OCI-LY1 (cell line): ENCODE data around the gene CTIF.
A peak's percentile ranks its signal among the peaks of the same experiment; 100 is the strongest.

Experiments
- H2AFZ ChIP-seq: fragments of 200-600 bp; sonication (generic), shearing (Covaris generic); 2 replicates; pipeline ENCODE4 v1.6.0; 2014; ENCODE audit warnings: antibody characterized with exemption, mild to moderate bottlenecking, low read length
- H3F3A ChIP-seq: fragments of 200-600 bp; sonication (generic), shearing (Covaris generic); 2 replicates; pipeline ENCODE4 v1.6.0; 2014; ENCODE audit warnings: mild to moderate bottlenecking, antibody characterized with exemption, low read length, moderate library complexity; ENCODE audit not compliant: insufficient read depth
- H3K27ac ChIP-seq: fragments of 200-600 bp; sonication (generic); 2 replicates; pipeline ENCODE4 v1.5.1; 2014; ENCODE audit warnings: low read length, mixed run types, mild to moderate bottlenecking, low read depth; ENCODE audit not compliant: poor library complexity, severe bottlenecking
- H3K27me3 ChIP-seq: fragments of 200-600 bp; sonication (generic); 2 replicates; pipeline ENCODE4 v1.6.0; 2014; ENCODE audit warnings: antibody characterized with exemption, mild to moderate bottlenecking, low read length, moderate library complexity; ENCODE audit not compliant: insufficient read depth
- H3K36me3 ChIP-seq: fragments of 200-600 bp; sonication (generic); 2 replicates; pipeline ENCODE4 v1.6.1; 2014; ENCODE audit warnings: mild to moderate bottlenecking, antibody characterized with exemption, low read length, moderate library complexity, mixed read lengths; ENCODE audit not compliant: insufficient read depth
- H3K4me1 ChIP-seq: fragments of 200-600 bp; sonication (generic); 2 replicates; pipeline ENCODE4 v1.5.1; 2014; ENCODE audit warnings: mild to moderate bottlenecking, low read length, moderate library complexity; ENCODE audit not compliant: insufficient read depth, severe bottlenecking
- H3K4me2 ChIP-seq: fragments of 200-600 bp; sonication (generic), shearing (Covaris generic); 2 replicates; pipeline ENCODE4 v1.6.1; 2014; ENCODE audit warnings: low read length
- H3K4me3 ChIP-seq: fragments of 200-600 bp; sonication (generic); 2 replicates; pipeline ENCODE4 v1.5.1; 2014; ENCODE audit warnings: low read length, low read depth, mild to moderate bottlenecking, mixed read lengths; ENCODE audit not compliant: poor library complexity, severe bottlenecking
- H3K79me2 ChIP-seq: fragments of 200-600 bp; shearing (Covaris generic); 2 replicates; pipeline ENCODE4 v1.6.1; 2016; ENCODE audit warnings: mixed run types, low read length, mixed read lengths; ENCODE audit not compliant: insufficient read depth
- H3K9ac ChIP-seq: fragments of 200-600 bp; sonication (generic), shearing (Covaris generic); 2 replicates; pipeline ENCODE4 v1.6.1; 2014; ENCODE audit warnings: mild to moderate bottlenecking, low read length, mixed read lengths
- H3K9me2 ChIP-seq: fragments of 200-600 bp; sonication (generic), shearing (Covaris generic); 2 replicates; pipeline ENCODE4 v1.6.1; 2014; ENCODE audit warnings: low read depth, mild to moderate bottlenecking, low read length, mixed read lengths
- H3K9me3 ChIP-seq: fragments of 200-600 bp; shearing (Covaris generic); 2 replicates; pipeline ENCODE4 v1.6.1; 2014; ENCODE audit warnings: low read length, mixed read lengths
- H4K20me1 ChIP-seq: fragments of 200-600 bp; sonication (generic), shearing (Covaris generic); 2 replicates; pipeline ENCODE4 v1.6.0; 2016; ENCODE audit warnings: mild to moderate bottlenecking, low read length; ENCODE audit not compliant: insufficient read depth
- CTCF ChIP-seq: fragments of 200-600 bp; sonication (generic), shearing (Covaris generic); IDR thresholded peaks from 2 replicates; pipeline ENCODE4 v1.5.1; 2017; ENCODE audit warnings: mild to moderate bottlenecking, antibody characterized with exemption, low read length, moderate library complexity, mixed read lengths
- EZH2 ChIP-seq: fragments of 200-600 bp; sonication (generic), shearing (Covaris generic); IDR thresholded peaks from 2 replicates; pipeline ENCODE4 v1.8.0; 2017; ENCODE audit warnings: borderline replicate concordance, mixed run types, mild to moderate bottlenecking, antibody characterized with exemption, low read length, moderate library complexity, mixed read lengths

CTIF gene

GRCh38 chr18:48540251-48541025 lies 1.6 kb downstream of the CTIF start:
- H4K20me1 ChIP-seq = no peaks in the 10 kb centered on the region
- H3K27me3 ChIP-seq = peaks cover 11% of the 10 kb centered on the region; the same call in 1 of the 2 replicates
- TF ChIP-seq CTCF = no peak
- TF ChIP-seq EZH2 = no peak

GRCh38 chr18:48541026-48541746 lies 2.4 kb downstream of the CTIF start:
- Histone ChIP-seq H3K4me2 (peak overlapping the region; percentile 76), H3K4me3 (peak overlapping the region; percentile 56)
- TF ChIP-seq EZH2 (no peak), CTCF (no peak)

More at GRCh38 chr18:48540251-48541025, 1.6 kb downstream of the CTIF start:
- H3K36me3 ChIP-seq = no peaks in the 10 kb centered on the region
- H3F3A ChIP-seq = no peaks in the 10 kb centered on the region
- no peak overlapping the region for H3K27ac ChIP-seq
- no peaks in the 10 kb centered on the region for H3K9me3 ChIP-seq
- no peak overlapping the region for H2AFZ ChIP-seq
- H3K9ac ChIP-seq = no peak overlapping the region
- H3K4me2 ChIP-seq = peak overlapping the region; percentile 83
- H3K79me2 ChIP-seq = no peaks in the 10 kb centered on the region
- peak overlapping the region; percentile 72 for H3K4me3 ChIP-seq
- H3K9me2 ChIP-seq = no peaks in the 10 kb centered on the region
- peaks cover 13% of the 10 kb centered on the region for H3K4me1 ChIP-seq

GRCh38 chr18:48541747-48542400 lies 3.0 kb downstream of the CTIF start:
- H4K20me1 ChIP-seq = no peaks in the 10 kb centered on the region
- H3K4me1 ChIP-seq = peaks cover 13% of the 10 kb centered on the region

More at GRCh38 chr18:48541026-48541746, 2.4 kb downstream of the CTIF start:
- Histone ChIP-seq H3K79me2 (no peaks in the 10 kb centered on the region), H3K27me3 (peaks cover 11% of the 10 kb centered on the region; the same call in 1 of the 2 replicates), H3K27ac (no peak overlapping the region), H3K9me2 (no peaks in the 10 kb centered on the region), H3K36me3 (no peaks in the 10 kb centered on the region), H3K9me3 (no peaks in the 10 kb centered on the region), H4K20me1 (no peaks in the 10 kb centered on the region), H3K9ac (no peak overlapping the region), H2AFZ (no peak overlapping the region), H3F3A (no peaks in the 10 kb centered on the region), H3K4me1 (peaks cover 13% of the 10 kb centered on the region)

More at GRCh38 chr18:48541747-48542400, 3.0 kb downstream of the CTIF start:
- H3K9ac ChIP-seq = no peak overlapping the region
- H3K4me2 ChIP-seq = no peak overlapping the region
- TF ChIP-seq EZH2 = no peak
- TF ChIP-seq CTCF = no peak
- no peaks in the 10 kb centered on the region for H3K9me3 ChIP-seq
- no peaks in the 10 kb centered on the region for H3K79me2 ChIP-seq
- no peak overlapping the region for H3K27ac ChIP-seq
- H3K27me3 ChIP-seq = peaks cover 11% of the 10 kb centered on the region; the same call in 1 of the 2 replicates
- no peak overlapping the region for H2AFZ ChIP-seq
- no peaks in the 10 kb centered on the region for H3K9me2 ChIP-seq
- no peaks in the 10 kb centered on the region for H3K36me3 ChIP-seq
- no peaks in the 10 kb centered on the region for H3F3A ChIP-seq
- no peak overlapping the region for H3K4me3 ChIP-seq
